ENCODE data around the gene OR6K2.

Gene OR6K2

DNA sequence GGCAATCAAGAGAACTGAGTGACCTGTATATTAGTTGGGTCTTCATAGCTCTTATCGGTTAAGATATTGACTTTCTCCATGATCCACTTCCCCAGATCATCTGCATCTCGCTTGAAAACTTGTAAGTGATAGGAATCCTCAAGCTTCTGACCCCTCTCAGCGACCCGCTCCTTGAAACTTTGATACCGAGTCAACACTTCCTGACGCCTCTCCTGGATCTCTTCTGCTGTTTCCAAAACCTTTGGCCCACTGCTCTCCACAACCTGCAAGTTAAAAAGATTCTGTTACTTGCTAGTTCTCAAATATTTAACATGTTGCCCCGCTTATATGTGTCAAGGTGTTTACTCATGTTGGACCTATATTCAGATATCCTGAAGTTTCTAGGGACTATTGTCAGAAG lies 15.4 kb downstream of the OR6K2 start:
- no peak for DNase-seq (ENCODE audit: low spot score)

GRCh38 chr1:158681606-158682005 lies 18.8 kb downstream of the OR6K2 start:
- DNase-seq (ENCODE audit: low spot score) = no peak

DNA sequence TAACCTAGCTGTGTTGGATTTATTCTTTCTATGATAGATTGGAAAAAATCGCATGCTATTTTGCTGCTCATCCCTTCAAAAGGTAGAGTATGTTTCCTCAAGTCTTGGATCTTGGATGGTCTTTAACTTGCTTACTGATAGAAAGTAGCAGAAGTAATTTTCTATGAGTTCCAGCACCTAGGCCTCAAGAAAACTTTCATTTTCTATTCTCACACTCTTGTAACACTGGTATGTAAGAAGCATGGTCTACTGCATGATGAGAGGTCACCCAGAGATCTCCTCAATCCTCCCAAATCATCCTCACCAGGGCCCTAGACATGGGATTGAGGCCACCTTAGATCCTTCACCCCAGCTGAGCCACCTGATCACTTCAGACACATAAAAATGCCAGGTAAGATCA lies 21.2 kb downstream of the OR6K2 start:
- DNase-seq (ENCODE audit: low spot score) = no peak

- DNase-seq (ENCODE audit: low spot score) = peak; percentile 30
These were observed 24.7 kb downstream of the OR6K2 start for GRCh38 chr1:158675563-158676323.

GRCh38 chr1:158674302-158674701 lies 26.1 kb downstream of the OR6K2 start:
- no peak for DNase-seq (ENCODE audit: low spot score)

- no peak for DNase-seq (ENCODE audit: low spot score)
These were observed 34.4 kb downstream of the OR6K2 start for GRCh38 chr1:158666037-158666436.

DNA sequence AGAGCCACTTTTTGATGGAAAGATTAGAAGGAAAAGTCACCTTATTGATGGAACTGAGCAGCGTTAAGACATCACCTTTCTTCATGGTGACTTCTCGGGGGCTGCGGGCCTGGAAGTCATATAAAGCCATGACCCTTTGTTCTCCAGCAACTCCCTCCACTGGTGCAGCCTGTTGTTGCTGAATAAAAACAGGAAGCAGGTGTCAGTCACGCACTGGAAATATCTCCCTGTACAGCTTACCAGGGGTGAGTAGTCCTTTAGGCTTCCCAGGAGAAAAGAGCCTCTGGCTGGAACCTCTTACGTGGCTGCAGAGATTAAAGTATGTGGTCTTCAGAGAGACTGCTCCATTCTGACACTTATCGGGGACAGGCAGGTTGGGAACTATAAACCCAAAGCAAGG lies 45.9 kb downstream of the OR6K2 start:
- no peak for DNase-seq (ENCODE audit: low spot score)

- DNase-seq (ENCODE audit: low spot score) = no peak
These were observed 46.4 kb downstream of the OR6K2 start for GRCh38 chr1:158654086-158654485.

- no peak for DNase-seq (ENCODE audit: low spot score)
These were observed 47.6 kb downstream of the OR6K2 start for GRCh38 chr1:158652721-158653334.

All from RKO (cell line).